Activated CD4-positive, alpha-beta memory T cell treated with anti-CD3 and anti-CD28 coated beads for 36 hours (primary cell): ENCODE results near the gene DGKI. TPM values are rescaled to one million over a fixed set of nuclear protein-coding genes. Genes with fewer than 3 reads are reported as not detected.
"Not testable (repeated sequence)": the region's sequence is repeated elsewhere in the genome, so short reads cannot be mapped to it uniquely, and the experiment has no call there.

Source experiments
- CTCF ChIA-PET: fragments of 350-600 bp; sonication (Branson Sonifier 250); formaldehyde crosslinking; loops from one replicate; lab custom pipeline; 2021; ENCODE audit warnings: antibody characterized with exemption, inconsistent platforms; lab: Charles Lee
- POLR2A ChIA-PET: fragments of 350-600 bp; sonication (Branson Sonifier 250); formaldehyde crosslinking; loops from one replicate; lab custom pipeline; 2021; ENCODE audit warnings: antibody characterized with exemption; lab: Charles Lee
- DNase-seq: peaks from one replicate; pipeline ENCODE4 v3.0.0-alpha.2; 2020
- H3K27ac Mint-ChIP-seq: one replicate; pipeline ENCODE4 v1.8.0; 2021; ENCODE audit warnings: mixed read lengths
- H3K27me3 Mint-ChIP-seq: one replicate; pipeline ENCODE4 v1.8.0; 2021; ENCODE audit warnings: mixed read lengths
- H3K36me3 Mint-ChIP-seq: one replicate; pipeline ENCODE4 v1.8.0; 2021; ENCODE audit warnings: mixed read lengths
- H3K4me1 Mint-ChIP-seq: one replicate; pipeline ENCODE4 v1.8.0; 2021; ENCODE audit warnings: low read depth, mixed read lengths
- H3K4me3 Mint-ChIP-seq: one replicate; pipeline ENCODE4 v1.8.0; 2021; ENCODE audit warnings: mild to moderate bottlenecking, mixed read lengths
- H3K9me3 Mint-ChIP-seq: one replicate; pipeline ENCODE4 v1.8.0; 2021; ENCODE audit warnings: mixed read lengths
- intact Hi-C: fragments of 100-400 bp; cut with micrococcal nuclease; formaldehyde crosslinking; loops from one replicate; pipeline ENCODE4 v1.15.1; 2023
- total RNA-seq, 2 experiments: library from RNA; stranded (reverse); gene quantifications; one replicate each; pipeline ENCODE4 v1.2.3, GENCODE V29; 2021

Gene DGKI
- total RNA-seq, 2 experiments from 2014 or later: 5.4 to 7.0 TPM

GRCh38 chr7:137454246-137454724, 392.5 kb downstream of the DGKI start:
- no peak overlapping the region for H3K4me3 Mint-ChIP-seq
- H3K36me3 Mint-ChIP-seq: no peaks in the 10 kb centered on the region
- POLR2A ChIA-PET: no interaction called here
- CTCF ChIA-PET: interaction anchor here (0.6 to 1.3 kb wide), 7 partner anchors 9 to 1653 kb away, joined by 3 to 6 read pairs (median 3); no protein-coding TSS in a partner anchor
- no peaks in the 10 kb centered on the region for H3K4me1 Mint-ChIP-seq
- no peak overlapping the region for H3K27ac Mint-ChIP-seq
- no peak for DNase-seq
- intact Hi-C loops: loop anchor here (5.0 kb wide), 1 partner anchor 1337 kb away; no protein-coding TSS in a partner anchor
- H3K27me3 Mint-ChIP-seq: no peaks in the 10 kb centered on the region
- H3K9me3 Mint-ChIP-seq: no peaks in the 10 kb centered on the region

DNA sequence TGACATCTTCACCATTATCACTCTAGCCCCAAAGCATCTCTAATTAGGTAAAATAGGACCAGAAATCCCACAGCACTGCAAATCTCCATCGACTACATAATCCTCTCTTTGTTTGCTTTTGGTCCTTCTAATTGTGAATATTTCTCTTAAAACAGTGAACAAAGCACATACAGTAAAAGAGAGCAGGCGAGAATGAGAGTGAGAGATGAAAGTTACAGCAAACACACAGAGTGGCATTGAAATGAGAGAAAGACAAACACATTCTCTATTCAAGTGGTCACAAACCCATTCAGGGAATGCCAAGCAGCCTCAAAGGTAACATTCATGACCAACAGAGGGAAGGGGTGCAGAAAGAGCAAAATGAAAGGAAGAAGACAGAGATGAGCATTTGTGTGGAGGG, 393.4 kb downstream of the DGKI start:
- ChIA-PET POLR2A (no interaction called here), CTCF (no interaction called here)
- Mint-ChIP-seq H3K9me3 (no peaks in the 10 kb centered on the region), H3K4me3 (no peak overlapping the region), H3K36me3 (no peaks in the 10 kb centered on the region), H3K27me3 (no peaks in the 10 kb centered on the region), H3K27ac (no peak overlapping the region), H3K4me1 (no peaks in the 10 kb centered on the region)
- no peak for DNase-seq
- intact Hi-C loops: loop anchor here (2.0 to 5.0 kb wide), 2 partner anchors 1336 to 1653 kb away; no protein-coding TSS in a partner anchor

GRCh38 chr7:137449016-137449415, 397.8 kb downstream of the DGKI start:
- Mint-ChIP-seq H3K4me3 (no peak overlapping the region), H3K36me3 (no peaks in the 10 kb centered on the region), H3K27ac (no peak overlapping the region), H3K9me3 (no peaks in the 10 kb centered on the region), H3K27me3 (no peaks in the 10 kb centered on the region), H3K4me1 (no peaks in the 10 kb centered on the region)
- intact Hi-C loops: no loop called here
- ChIA-PET POLR2A (no interaction called here), CTCF (interaction anchor here (0.6 kb wide), 1 partner anchor 1674 kb away, joined by 3 read pairs; no protein-coding TSS in a partner anchor)
- no peak for DNase-seq

DNA sequence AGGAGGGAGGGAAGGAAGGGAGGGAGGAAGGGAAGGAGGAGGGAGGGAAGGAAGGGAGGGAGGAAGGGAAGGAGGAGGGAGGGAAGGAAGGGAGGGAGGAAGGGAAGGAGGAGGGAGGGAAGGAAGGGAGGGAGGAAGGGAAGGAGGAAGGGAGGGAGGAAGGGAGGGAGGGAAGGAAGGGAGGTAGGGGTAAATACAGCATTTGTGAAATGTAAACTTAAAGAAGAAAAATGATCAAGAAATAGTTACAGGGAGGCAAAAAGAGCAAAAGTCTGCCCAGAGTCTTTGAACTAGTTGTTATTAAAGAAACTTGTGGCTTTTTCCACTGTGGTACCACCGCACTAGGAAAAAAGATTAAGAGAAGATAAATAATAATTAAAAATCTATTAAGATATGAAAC, 398.2 kb downstream of the DGKI start:
- H3K27ac Mint-ChIP-seq, H3K9me3 Mint-ChIP-seq, POLR2A ChIA-PET, H3K4me3 Mint-ChIP-seq, H3K27me3 Mint-ChIP-seq, H3K4me1 Mint-ChIP-seq, DNase-seq, CTCF ChIA-PET, intact Hi-C loops, H3K36me3 Mint-ChIP-seq: not testable (repeated sequence)

GRCh38 chr7:137446025-137446424, 400.7 kb downstream of the DGKI start:
- Mint-ChIP-seq H3K27me3 (no peaks in the 10 kb centered on the region), H3K27ac (no peak overlapping the region), H3K9me3 (no peaks in the 10 kb centered on the region), H3K4me3 (no peak overlapping the region), H3K36me3 (no peaks in the 10 kb centered on the region), H3K4me1 (no peaks in the 10 kb centered on the region)
- POLR2A ChIA-PET: no interaction called here
- intact Hi-C loops: no loop called here
- DNase-seq: no peak
- CTCF ChIA-PET: interaction anchor here (1.5 kb wide), 1 partner anchor 9 kb away, joined by 6 read pairs; no protein-coding TSS in a partner anchor

- H3K9me3 Mint-ChIP-seq: no peaks in the 10 kb centered on the region
- H3K27ac Mint-ChIP-seq: no peak overlapping the region
- no peak for DNase-seq
- intact Hi-C loops: no loop called here
- no peaks in the 10 kb centered on the region for H3K27me3 Mint-ChIP-seq
- no peak overlapping the region for H3K4me3 Mint-ChIP-seq
- ChIA-PET POLR2A (no interaction called here), CTCF (interaction anchor here (1.5 kb wide), 1 partner anchor 10 kb away, joined by 6 read pairs; no protein-coding TSS in a partner anchor)
- no peaks in the 10 kb centered on the region for H3K36me3 Mint-ChIP-seq
- no peaks in the 10 kb centered on the region for H3K4me1 Mint-ChIP-seq
These were observed 401.5 kb downstream of the DGKI start for GRCh38 chr7:137445268-137445667.

DNA sequence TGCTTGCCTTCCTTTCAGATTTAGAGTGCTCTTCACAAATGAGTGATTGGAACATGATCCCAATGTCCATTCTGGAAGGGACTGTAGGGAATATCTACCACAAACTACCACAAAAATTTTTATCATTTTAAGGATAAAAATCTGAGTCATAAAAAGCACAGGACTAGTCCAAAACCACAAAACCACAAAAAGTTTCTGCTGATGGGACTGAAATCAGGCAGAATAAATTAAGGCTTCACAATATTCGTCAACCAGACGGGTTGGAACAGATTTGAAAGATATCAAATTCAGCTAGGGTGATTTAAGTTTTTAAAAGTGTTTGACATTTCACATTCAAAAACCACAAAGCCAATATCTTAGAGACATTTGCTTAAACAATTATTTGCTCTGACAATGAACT, 403.2 kb downstream of the DGKI start:
- H3K36me3 Mint-ChIP-seq: no peaks in the 10 kb centered on the region
- ChIA-PET POLR2A (no interaction called here), CTCF (no interaction called here)
- intact Hi-C loops: no loop called here
- no peak overlapping the region for H3K4me3 Mint-ChIP-seq
- H3K27me3 Mint-ChIP-seq: no peaks in the 10 kb centered on the region
- no peaks in the 10 kb centered on the region for H3K9me3 Mint-ChIP-seq
- no peaks in the 10 kb centered on the region for H3K4me1 Mint-ChIP-seq
- DNase-seq: no peak
- no peak overlapping the region for H3K27ac Mint-ChIP-seq

DNA sequence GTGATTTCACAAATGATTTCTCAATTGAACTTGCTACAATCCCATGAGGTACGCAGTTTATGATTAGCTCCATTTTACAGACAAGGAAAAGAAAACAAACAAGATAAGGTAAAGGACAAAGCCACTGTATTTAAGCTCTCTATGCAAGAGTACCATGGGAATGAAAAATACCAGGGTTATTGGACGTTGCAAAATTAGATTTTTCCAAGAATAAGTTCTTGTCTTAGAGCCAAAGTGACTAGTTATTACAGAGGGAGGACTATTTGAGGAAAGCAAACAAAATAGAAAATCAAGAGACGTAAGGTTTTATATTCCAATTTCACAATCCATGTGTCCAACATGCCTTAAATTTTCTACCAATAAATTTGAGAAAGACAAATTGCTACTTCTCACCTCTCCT, 405.3 kb downstream of the DGKI start:
- CTCF ChIA-PET: no interaction called here
- no peaks in the 10 kb centered on the region for H3K36me3 Mint-ChIP-seq
- no peaks in the 10 kb centered on the region for H3K4me1 Mint-ChIP-seq
- no peaks in the 10 kb centered on the region for H3K9me3 Mint-ChIP-seq
- intact Hi-C loops: no loop called here
- H3K27me3 Mint-ChIP-seq: no peaks in the 10 kb centered on the region
- no peak overlapping the region for H3K4me3 Mint-ChIP-seq
- DNase-seq: no peak
- H3K27ac Mint-ChIP-seq: no peak overlapping the region
- POLR2A ChIA-PET: no interaction called here

- intact Hi-C loops: no loop called here
- ChIA-PET POLR2A (no interaction called here), CTCF (no interaction called here)
- Mint-ChIP-seq H3K9me3 (no peaks in the 10 kb centered on the region), H3K36me3 (no peaks in the 10 kb centered on the region), H3K27ac (no peak overlapping the region), H3K4me1 (no peaks in the 10 kb centered on the region), H3K4me3 (no peak overlapping the region), H3K27me3 (no peaks in the 10 kb centered on the region)
- DNase-seq: no peak
These were observed 406.6 kb downstream of the DGKI start for GRCh38 chr7:137439829-137440825.

DNA sequence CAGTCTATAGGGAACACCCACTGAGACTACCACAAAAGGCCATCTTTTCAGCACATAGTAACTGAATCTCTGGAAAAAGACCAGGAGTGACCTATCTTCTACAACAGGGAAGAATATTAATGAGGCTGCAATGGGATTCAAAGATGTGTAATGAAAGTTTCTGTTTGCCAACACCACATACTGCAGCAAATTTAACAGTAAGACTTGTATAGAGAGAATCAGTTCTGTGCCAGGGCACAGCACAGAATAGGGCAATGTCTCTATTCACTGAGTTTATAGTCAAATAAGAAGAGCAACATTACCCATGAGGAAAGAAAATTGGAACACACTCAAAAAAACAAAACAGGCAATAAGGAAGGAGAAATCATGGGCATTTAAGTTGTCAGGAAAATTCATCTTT, 411.8 kb downstream of the DGKI start:
- Mint-ChIP-seq H3K4me3 (no peak overlapping the region), H3K36me3 (no peaks in the 10 kb centered on the region), H3K4me1 (no peaks in the 10 kb centered on the region), H3K27me3 (no peaks in the 10 kb centered on the region), H3K9me3 (peaks cover 3% of the 10 kb centered on the region), H3K27ac (no peak overlapping the region)
- ChIA-PET POLR2A (no interaction called here), CTCF (no interaction called here)
- intact Hi-C loops: no loop called here
- no peak for DNase-seq

- no peaks in the 10 kb centered on the region for H3K27me3 Mint-ChIP-seq
- CTCF ChIA-PET: no interaction called here
- no peaks in the 10 kb centered on the region for H3K4me1 Mint-ChIP-seq
- no peaks in the 10 kb centered on the region for H3K36me3 Mint-ChIP-seq
- H3K27ac Mint-ChIP-seq: no peak overlapping the region
- peaks cover 3% of the 10 kb centered on the region for H3K9me3 Mint-ChIP-seq
- POLR2A ChIA-PET: no interaction called here
- H3K4me3 Mint-ChIP-seq: no peak overlapping the region
- intact Hi-C loops: no loop called here
- DNase-seq: no peak
These were observed 412.2 kb downstream of the DGKI start for GRCh38 chr7:137434530-137434929.

DNA sequence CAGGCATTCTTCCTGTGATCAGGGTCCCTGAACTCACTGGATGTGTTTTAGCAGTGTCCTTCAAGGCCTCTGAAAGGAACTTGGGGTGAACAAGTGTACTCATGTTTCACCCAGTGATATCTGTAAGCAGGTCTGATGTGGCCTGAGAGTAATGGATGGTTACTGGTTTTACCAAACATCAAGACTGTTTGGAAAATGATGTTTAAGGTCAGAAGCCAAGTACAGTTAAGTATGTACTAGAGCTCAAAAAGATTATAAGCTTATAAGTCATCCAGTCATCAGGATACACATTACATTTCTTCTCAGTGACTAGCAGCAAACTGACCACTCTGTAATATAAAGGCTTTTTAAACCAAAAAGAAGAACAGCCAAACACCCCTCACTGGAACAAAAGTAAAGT, 423.5 kb downstream of the DGKI start:
- peaks cover 5% of the 10 kb centered on the region for H3K9me3 Mint-ChIP-seq
- ChIA-PET POLR2A (no interaction called here), CTCF (no interaction called here)
- no peaks in the 10 kb centered on the region for H3K27me3 Mint-ChIP-seq
- DNase-seq: no peak
- intact Hi-C loops: no loop called here
- no peak overlapping the region for H3K27ac Mint-ChIP-seq
- no peaks in the 10 kb centered on the region for H3K4me1 Mint-ChIP-seq
- no peak overlapping the region for H3K4me3 Mint-ChIP-seq
- no peaks in the 10 kb centered on the region for H3K36me3 Mint-ChIP-seq
